Natural killer cell treated with Interleukin-12 subunit alpha and Interleukin-12 subunit beta and Interleukin-15 and Interleukin-18, amount 100 ng/mL, for 72 hours (primary cell): ENCODE measurements around the gene HNRNPH3. TPM values are rescaled to one million over a fixed set of nuclear protein-coding genes. Genes with fewer than 3 reads are reported as not detected.

Experiments used
- total RNA-seq, 2 donors: library from RNA; stranded (reverse); gene quantifications; one replicate each; pipeline ENCODE4 v1.2.3, GENCODE V29; 2022

HNRNPH3 gene
- total RNA-seq, 2 donors from 2014 or later = 113 to 156 TPM

Other genes starting within 250 kb of the HNRNPH3 start
- under 1 TPM in 1 of 2 donors, not detected in 1; 0.05 TPM for gene MYPN, start 222.6 kb upstream of the HNRNPH3 start, total RNA-seq
- gene ATOH7, start 100.0 kb upstream of the HNRNPH3 start, total RNA-seq = not detected
- 1 to 10 TPM in 1 of 2 donors, under 1 TPM in 1; 0.47 to 1.3 TPM for gene PBLD, start 864 bp downstream of the HNRNPH3 start, total RNA-seq
- 10 to 100 TPM; 15.7 to 23.4 TPM for gene RUFY2, start 75.2 kb downstream of the HNRNPH3 start, total RNA-seq
- 10 to 100 TPM; 25.8 to 69.0 TPM for gene DNA2, start 139.9 kb downstream of the HNRNPH3 start, total RNA-seq
- 10 to 100 TPM; 28.9 to 41.3 TPM for gene SLC25A16, start 195.5 kb downstream of the HNRNPH3 start, total RNA-seq
- under 1 TPM; 0.31 to 0.45 TPM for gene TET1, start 228.3 kb downstream of the HNRNPH3 start, total RNA-seq